Amniotic epithelial cell (primary cell): ENCODE measurements around the gene DHX57.
A peak's percentile ranks its signal among the peaks of the same experiment; 100 is the strongest.

ENCODE experiments used
- DNase-seq: peaks from one replicate; pipeline ENCODE4 v3.0.0-alpha.2; 2010; ENCODE audit warnings: low read depth

The DHX57 gene

GRCh38 chr2:38875576-38876367 lies at the start of gene DHX57, which contains the start of gene MORN2:
Gene DHX57, minus strand, starts transcription at chr2:38875934. Its CDS starts 7,529 bp downstream, at chr2:38868405.
Gene MORN2, plus strand, starts transcription at chr2:38875976.
- peak; percentile 76 for DNase-seq

- no peak for DNase-seq
Observed at GRCh38 chr2:38922902-38923301, 47.2 kb upstream of the DHX57 start.

- DNase-seq, result no peak
Observed at GRCh38 chr2:38922389-38922788, 46.7 kb upstream of the DHX57 start.

DNA sequence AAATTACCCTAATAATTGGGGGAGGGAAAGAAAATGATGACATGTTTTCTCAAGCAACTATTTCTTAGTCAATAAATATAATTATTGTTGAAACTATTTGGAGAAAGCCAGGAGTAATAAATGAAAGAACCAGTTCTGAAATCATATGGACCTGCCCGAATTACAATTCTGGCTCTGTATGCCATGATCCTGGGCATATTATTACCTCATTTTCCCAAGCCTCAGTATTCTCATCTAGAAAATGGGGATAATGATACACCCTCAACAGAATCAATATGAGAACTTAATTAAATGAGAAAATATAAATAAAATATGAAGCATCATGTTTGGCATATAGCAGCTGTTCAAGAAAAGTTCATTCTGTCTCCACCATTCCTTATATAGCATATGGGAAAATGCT lies 36.9 kb upstream of the DHX57 start:
- DNase-seq, result no peak

DNA sequence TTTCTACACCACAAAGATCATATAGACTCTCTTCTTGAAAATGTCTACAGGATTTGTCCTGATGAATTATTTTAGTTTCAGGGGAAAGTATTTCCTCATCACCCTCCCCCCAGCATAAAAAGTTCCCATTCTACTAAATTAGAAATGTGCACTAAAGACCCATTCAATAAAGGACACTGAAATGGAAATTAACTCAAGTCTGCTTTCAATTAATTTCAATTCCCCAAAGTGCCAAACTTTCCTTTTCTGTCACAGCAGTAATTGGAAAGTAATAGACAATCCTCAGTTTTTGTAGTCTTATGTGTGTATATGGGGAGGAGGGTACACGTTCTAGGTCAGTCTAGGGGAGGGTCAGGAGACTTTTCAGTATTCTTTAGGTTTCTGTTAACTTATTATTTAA lies 35.5 kb upstream of the DHX57 start:
- DNase-seq, result no peak

DNA sequence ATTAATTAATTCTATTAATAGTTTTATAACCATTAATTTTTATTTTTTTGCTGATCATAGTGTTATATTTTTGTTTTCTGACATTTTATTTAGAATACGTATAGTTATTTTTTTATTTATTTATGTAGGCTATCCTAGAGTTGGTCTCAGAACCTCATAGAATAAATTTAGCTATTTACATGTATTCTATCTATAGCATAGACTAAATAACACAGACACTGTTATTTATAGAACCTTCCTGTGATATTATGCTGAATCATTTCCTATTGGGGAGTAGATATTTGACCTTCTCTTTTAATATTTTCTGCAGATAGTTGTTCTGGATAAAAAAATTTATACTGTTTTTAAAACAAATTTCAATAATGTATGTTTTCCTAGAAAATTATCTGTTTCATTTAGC lies 34.1 kb upstream of the DHX57 start:
- no peak for DNase-seq

DNA sequence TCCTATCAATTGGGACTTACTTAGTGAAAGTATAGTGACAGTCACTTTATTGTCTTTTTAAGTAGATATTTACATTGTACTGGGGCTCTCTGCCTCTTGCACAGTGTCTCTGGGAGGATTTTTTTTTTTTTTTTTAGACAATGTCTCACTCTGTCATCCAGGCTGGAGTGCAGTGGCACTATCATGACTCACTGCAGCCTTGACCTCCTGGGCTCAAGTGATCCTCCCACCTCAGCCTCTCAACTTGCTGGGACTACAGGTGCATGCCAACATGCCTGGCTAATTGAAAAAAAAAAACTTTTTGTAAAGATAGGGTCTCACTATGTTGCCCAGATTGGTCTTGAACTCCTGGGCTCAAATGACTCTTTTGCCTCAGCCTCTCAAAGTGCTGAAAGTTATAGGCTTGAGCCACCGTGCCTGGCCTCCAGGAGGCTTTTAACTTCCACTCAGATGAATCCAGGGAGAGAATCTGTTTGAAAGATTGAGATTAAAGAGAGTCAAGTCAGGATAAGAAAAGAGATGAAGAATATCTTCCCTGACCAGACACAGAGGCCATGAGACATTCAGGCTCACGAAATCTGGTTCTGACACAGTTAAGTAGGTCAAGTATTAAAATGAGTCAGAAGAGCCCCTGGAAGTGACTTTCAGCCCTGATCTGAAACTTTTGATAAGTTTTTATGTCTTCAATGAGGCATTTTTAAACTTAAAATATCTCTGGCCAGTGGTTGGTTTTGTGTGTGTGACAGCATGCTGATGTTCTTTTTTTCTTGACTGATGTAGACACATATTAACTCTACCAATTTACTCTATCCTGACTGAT lies 32.2 kb upstream of the DHX57 start:
- peak; percentile 36 for DNase-seq

DNA sequence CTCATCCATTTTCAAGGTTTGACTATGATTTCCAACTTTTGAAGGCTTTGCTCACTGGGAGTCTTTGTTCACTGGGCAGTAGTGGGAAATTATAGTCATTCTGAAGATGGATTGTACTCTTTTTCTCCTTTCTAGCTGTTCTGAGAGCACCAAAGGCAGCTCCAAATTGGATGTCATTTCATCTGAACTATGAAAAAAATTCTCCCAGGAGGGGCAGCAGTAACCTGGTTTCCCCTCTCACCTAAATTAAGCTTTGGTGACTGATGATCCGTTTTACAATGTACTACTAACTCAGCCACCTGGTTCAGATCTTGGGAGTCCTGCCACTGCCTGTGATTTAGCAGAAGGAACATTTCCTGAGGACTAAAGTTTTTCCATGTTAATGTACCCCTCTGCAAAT lies 31.5 kb upstream of the DHX57 start:
- no peak for DNase-seq

GRCh38 chr2:38905251-38905650 lies 29.5 kb upstream of the DHX57 start:
- no peak for DNase-seq

DNA sequence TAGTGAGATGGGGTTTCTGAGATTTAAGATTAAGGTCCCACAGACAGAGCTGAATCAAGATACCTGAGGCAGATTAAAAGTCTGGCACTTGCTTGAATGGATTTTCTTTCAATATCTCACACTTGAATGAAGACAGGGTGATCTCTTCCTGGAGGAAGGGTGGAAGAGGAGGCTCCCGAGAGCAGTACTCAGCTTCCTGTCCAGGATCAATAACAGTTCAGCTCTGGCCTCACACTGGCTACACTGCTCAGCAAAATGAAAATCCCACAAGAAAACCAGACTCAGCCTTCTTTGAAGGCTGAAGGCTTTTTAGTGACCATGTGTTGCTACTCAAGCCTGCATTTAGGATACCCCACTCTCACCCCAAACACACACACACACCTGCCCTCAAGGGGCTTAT lies 25.0 kb upstream of the DHX57 start:
- DNase-seq, result no peak

DNA sequence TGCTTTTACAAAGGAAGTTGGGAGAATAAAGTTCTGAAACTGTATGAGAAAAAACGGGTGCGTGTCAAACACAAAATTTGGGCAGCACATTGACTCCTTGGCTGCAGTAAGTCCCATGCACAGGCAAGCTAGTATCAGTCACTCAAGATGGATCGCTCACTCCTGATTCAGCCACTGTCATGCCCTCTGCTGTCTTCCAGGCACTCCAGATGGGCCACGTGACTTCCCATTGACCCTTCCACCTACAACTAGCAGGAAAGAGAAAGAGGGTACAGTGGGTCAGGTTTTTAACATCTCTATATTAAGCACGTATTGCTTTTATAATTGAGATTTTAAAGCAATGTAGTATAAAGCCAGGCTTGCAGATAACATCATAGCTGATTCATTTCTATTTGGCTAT lies 22.5 kb upstream of the DHX57 start:
- DNase-seq, result no peak

GRCh38 chr2:38892819-38893218 lies 17.1 kb upstream of the DHX57 start:
- no peak for DNase-seq

DNA sequence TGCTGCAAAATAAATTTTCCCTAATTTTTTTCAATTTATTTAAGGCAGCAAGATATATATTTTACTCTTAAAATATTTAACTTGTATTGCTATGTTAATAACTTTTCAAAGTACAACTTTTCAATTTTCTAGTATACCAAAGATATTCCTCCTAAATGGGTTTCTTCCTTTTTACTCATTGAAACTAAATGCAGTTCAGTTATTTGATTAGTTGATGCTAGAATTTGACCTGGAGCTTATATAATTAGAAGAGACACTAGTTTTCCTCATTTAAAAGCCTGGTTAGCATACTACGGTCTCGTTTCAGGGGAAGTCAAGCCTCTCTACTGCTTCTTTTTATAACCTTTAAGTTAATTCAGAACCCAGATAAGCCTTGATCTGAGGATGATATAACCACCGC lies 13.8 kb upstream of the DHX57 start, which contains the start of gene ARHGEF33:
Gene ARHGEF33 (plus strand): TSS at position 301 of the 400 bp plus-strand sequence. CDS start 29,573 bp downstream, outside the sequence.
- DNase-seq, result no peak

GRCh38 chr2:38889045-38889444 lies 13.3 kb upstream of the DHX57 start:
- no peak for DNase-seq

GRCh38 chr2:38887902-38888554 lies 12.3 kb upstream of the DHX57 start:
- no peak for DNase-seq

DNA sequence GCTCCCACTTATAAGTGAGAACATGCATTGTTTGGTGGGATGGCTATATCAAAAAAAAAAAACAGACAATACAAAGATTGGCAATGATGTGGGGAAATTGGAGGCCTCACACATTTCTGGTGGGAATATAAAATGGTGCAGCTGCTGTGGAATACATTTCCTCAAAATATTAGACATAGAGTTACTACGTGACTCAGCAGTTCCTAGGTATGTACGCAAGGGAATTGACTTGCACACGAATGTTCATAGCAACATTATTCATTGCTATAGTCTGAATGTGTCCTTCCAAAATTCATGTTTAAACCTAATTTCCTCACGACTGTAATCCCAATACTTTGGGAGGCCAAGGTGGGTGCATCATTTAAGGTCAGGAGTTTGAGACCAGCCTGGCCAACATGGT lies 11.6 kb upstream of the DHX57 start:
- DNase-seq, result no peak

GRCh38 chr2:38886063-38886462 lies 10.3 kb upstream of the DHX57 start:
- DNase-seq, result no peak

DNA sequence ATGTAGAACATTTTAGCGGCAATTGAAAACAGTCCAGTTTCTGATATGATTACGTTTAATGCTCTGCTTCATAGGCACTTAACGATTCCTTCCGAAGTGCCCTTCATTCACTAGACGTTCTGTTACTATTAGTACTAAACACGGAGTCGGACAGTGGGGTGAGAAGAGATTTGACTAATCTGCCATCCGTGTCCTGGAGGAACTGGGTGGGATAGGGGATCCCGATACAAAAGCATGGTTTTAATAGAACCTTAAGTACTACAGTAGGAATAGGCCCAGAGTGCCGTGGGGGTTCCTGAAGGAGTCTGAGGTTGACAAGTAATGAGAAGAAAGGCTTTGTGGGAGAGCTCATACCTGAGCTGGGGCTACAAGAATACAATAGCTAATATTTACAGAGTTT lies 673 bp upstream of the DHX57 start:
- no peak for DNase-seq

DNA sequence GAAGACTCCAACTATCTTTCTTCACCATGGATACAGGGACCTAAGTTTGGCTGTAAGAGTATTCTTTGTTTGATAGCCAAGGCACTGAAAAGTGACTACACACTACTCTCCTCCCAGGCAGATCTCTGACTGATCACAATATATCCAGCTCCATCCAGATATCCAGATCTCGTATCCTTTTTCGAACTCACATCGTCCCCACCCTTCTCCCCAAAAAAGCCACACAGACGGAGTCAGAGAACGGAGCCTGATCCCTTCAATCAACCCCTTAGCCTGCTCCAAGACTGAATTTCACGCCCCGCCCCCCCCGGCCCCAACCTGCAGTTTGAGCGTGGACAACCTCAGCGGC lies 533 bp downstream of the DHX57 start:
- DNase-seq, result no peak

DNA sequence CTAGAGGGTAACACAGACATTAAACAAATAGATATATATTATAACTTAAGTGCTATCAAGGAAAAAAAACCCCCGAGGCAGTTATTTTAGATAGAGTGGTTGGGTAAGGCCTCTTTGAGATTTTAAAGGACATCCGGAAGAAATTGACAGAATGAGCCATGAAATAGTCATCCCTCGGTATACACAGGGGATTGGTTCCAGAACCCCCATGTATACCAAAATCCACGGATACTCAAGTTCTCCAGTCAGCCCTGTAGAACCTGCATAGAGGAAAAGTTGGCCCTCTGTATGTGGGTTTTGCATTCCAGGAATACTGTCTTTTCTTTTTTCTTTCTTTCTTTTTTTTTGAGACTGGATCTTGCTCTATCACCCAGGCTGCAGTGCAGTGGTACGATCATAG lies 2.0 kb downstream of the DHX57 start:
- DNase-seq, result no peak

- no peak for DNase-seq
Observed at GRCh38 chr2:38871432-38871831, 4.3 kb downstream of the DHX57 start.

DNA sequence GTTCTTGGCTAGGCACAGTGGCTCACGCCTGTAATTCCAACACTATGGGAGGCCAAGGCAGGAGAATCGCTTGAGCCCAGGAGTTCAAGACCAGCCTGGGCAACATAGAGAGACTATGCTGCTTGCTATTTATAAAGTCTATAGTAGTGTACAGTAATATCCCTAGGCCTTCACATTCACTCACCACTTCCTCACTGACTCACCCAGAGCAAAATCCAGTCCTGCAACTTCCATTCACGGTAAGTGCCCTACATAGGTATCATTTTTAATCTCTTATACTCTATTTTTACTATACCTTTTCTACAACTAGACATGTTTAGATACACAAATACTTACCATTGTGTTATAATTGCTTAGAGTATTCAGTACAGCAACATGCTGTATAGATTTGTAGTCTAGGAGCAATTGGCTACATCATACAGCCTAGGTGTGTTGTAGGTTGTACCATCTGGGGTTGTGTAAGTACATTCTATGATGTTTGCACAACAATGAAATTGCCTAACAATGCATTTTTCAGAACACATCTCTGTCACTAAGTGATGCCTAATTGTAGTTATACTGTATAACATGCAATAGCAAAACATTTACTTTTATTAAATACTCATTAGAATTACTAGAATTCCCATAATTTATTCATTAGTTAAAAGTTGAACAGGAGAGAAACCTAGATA lies 8.8 kb downstream of the DHX57 start:
- peak; percentile 13 for DNase-seq
